HG03060 (cell line): Measurements from ENCODE around the gene TFPI2.

Experiments used
- ATAC-seq: cut with Tn5 transposase; IDR thresholded peaks from one replicate; pipeline ENCODE4 v1.9.1; 2021; ENCODE audit warnings: low read depth, moderate number of reproducible peaks; ENCODE audit not compliant: unreplicated experiment

TFPI2 gene

GRCh38 chr7:93910076-93910994, 19.8 kb upstream of the TFPI2 start:
- no peak for ATAC-seq

- ATAC-seq = no peak
Measured at GRCh38 chr7:93906267-93906666, 15.7 kb upstream of the TFPI2 start, which contains the start of gene GNGT1. Gene GNGT1 (plus strand): TSS chr7:93906567. CDS start chr7:93906747, 180 bp downstream.

GRCh38 chr7:93902777-93903423, 12.3 kb upstream of the TFPI2 start:
- ATAC-seq = no peak

- no peak for ATAC-seq
Measured at GRCh38 chr7:93897680-93898079, 7.1 kb upstream of the TFPI2 start.

- ATAC-seq = no peak
Measured at GRCh38 chr7:93895859-93896600, 5.5 kb upstream of the TFPI2 start.

GRCh38 chr7:93894966-93895640, 4.5 kb upstream of the TFPI2 start:
- ATAC-seq = no peak

- no peak for ATAC-seq
Measured at GRCh38 chr7:93894426-93894825, 3.9 kb upstream of the TFPI2 start.

GRCh38 chr7:93890041-93890463, 501 bp downstream of the TFPI2 start:
- no peak for ATAC-seq

- ATAC-seq = no peak
Measured at GRCh38 chr7:93889261-93889660, 1.3 kb downstream of the TFPI2 start.

GRCh38 chr7:93884541-93884940, 6.0 kb downstream of the TFPI2 start:
- ATAC-seq = no peak

- ATAC-seq = no peak
Measured at GRCh38 chr7:93883917-93884345, 6.6 kb downstream of the TFPI2 start.

- no peak for ATAC-seq
Measured at GRCh38 chr7:93883078-93883916, 7.3 kb downstream of the TFPI2 start.

- no peak for ATAC-seq
Measured at GRCh38 chr7:93882468-93882867, 8.1 kb downstream of the TFPI2 start.

GRCh38 chr7:93879356-93879755, 11.2 kb downstream of the TFPI2 start:
- no peak for ATAC-seq

- no peak for ATAC-seq
Measured at GRCh38 chr7:93877742-93878141, 12.8 kb downstream of the TFPI2 start.

GRCh38 chr7:93873998-93874574, 16.5 kb downstream of the TFPI2 start:
- ATAC-seq = no peak

GRCh38 chr7:93866886-93867285, 23.7 kb downstream of the TFPI2 start:
- no peak for ATAC-seq

GRCh38 chr7:93862651-93863050, 27.9 kb downstream of the TFPI2 start:
- no peak for ATAC-seq

GRCh38 chr7:93861325-93861949, 29.1 kb downstream of the TFPI2 start:
- ATAC-seq = no peak
